Spleen (tissue), 11 donors: ENCODE measurements around the gene SCUBE1. TPM values are rescaled to one million over a fixed set of nuclear protein-coding genes. Genes with fewer than 3 reads are reported as not detected.

Experiments
- DNase-seq: peaks from one replicate; pipeline ENCODE4 v3.0.0-alpha.2; 2020
- H3K27ac ChIP-seq, 8 donors: fragments of 200-600 bp; sonication (generic) in 7 of 8; 1 replicate in 4 of 8; 2 replicates in 4 of 8; pipeline versions ENCODE4 v1.5.0 to v1.8.0; 2016 to 2021; ENCODE audit warnings: inconsistent platforms in 4 of 8, mild to moderate bottlenecking in 4 of 8, moderate library complexity in 1 of 8
- H3K27me3 ChIP-seq, 7 donors: fragments of 200-600 bp; sonication (generic) in 6 of 7; replicated peaks in 1 of 7; 1 replicate in 4 of 7; 2 replicates in 3 of 7; pipeline versions ENCODE4 v1.5.0 to v1.8.0; 2016 to 2021; ENCODE audit warnings: inconsistent platforms in 3 of 7, mild to moderate bottlenecking in 1 of 7
- H3K36me3 ChIP-seq, 6 donors: fragments of 200-600 bp; sonication (generic) in 5 of 6; 1 replicate in 4 of 6; 2 replicates in 2 of 6; pipeline versions ENCODE4 v1.5.0 to v1.8.0; 2016 to 2021; ENCODE audit warnings: inconsistent platforms in 2 of 6
- H3K4me1 ChIP-seq, 6 donors: fragments of 200-600 bp; sonication (generic) in 5 of 6; 1 replicate in 3 of 6; 2 replicates in 3 of 6; pipeline versions ENCODE4 v1.5.0 to v1.8.0; 2016 to 2021; ENCODE audit warnings: inconsistent platforms in 3 of 6
- H3K4me3 ChIP-seq, 8 donors: fragments of 200-600 bp; sonication (generic) in 7 of 8; 1 replicate in 4 of 8; 2 replicates in 4 of 8; pipeline versions ENCODE4 v1.5.0 to v1.8.0; 2016 to 2021; ENCODE audit warnings: inconsistent platforms in 4 of 8, mild to moderate bottlenecking in 4 of 8, moderate library complexity in 2 of 8
- H3K9me3 ChIP-seq, 8 donors: fragments of 200-600 bp; sonication (generic) in 7 of 8; 1 replicate in 4 of 8; 2 replicates in 4 of 8; pipeline versions ENCODE4 v1.5.0 to v1.8.0; 2016 to 2021; ENCODE audit warnings: inconsistent platforms in 4 of 8
- POLR2A ChIP-seq, 3 donors: fragments of 450-650 bp; IDR thresholded peaks; one replicate each; pipeline ENCODE4 v1.5.1; 2017; ENCODE audit warnings: antibody characterized with exemption in 3 of 3, mild to moderate bottlenecking in 1 of 3
- POLR2AphosphoS5 ChIP-seq, 3 donors: sonication (generic); formaldehyde crosslinking; IDR thresholded peaks; one replicate each; pipeline ENCODE4 v1.5.1; 2017; ENCODE audit warnings: antibody characterized with exemption in 3 of 3
- whole genome bisulfite sequencing, 5 donors: extraction: QIAGEN DNeasy Blood & Tissue Kit in 3 of 5; methylation state at CpG; one replicate each; pipeline versions ENCODE4 v1.1.5 to v1.1.7; 2013 to 2018; 5-methylcytosine and 5-hydroxymethylcytosine counted together
- intact Hi-C: fragments of 100-400 bp; cut with DNase I; formaldehyde crosslinking; loops from one replicate; pipeline ENCODE4 v1.15.0; 2023; ENCODE audit warnings: low total_unique reads
- polyA plus RNA-seq, 3 donors: library from polyadenylated mRNA; stranded (reverse); fragments of 200-250 nt; gene quantifications; one replicate each; pipeline ENCODE4 v1.2.1, GENCODE V29; 2013
- total RNA-seq, 7 donors: library from RNA; depleted of rRNA in 3 of 7; stranded (reverse); fragments of >200 nt in 3 of 7; fragmentation: NEBNext Ultra II Directional in 4 of 7; extraction: Animal tissue kit (Norgen Biotek cat#: 25700) in 4 of 7; gene quantifications; one replicate each; pipeline versions ENCODE4 v1.1.0 to v1.2.1, GENCODE V29; 2016 to 2021
- TF ChIP-seq, protein P1 (sequence below), 11 experiments: fragments of 200-600 bp in 7 of 11; fragments of 450-650 bp in 4 of 11; sonication (generic) in 4 of 11; IDR thresholded peaks in 8 of 11; conservative IDR thresholded peaks in 3 of 11; 1 replicate in 7 of 11; 2 replicates in 4 of 11; pipeline versions ENCODE4 v1.4.0 to v1.8.0; 2016 to 2021; ENCODE audit warnings: antibody characterized with exemption in 11 of 11, inconsistent platforms in 4 of 11, mild to moderate bottlenecking in 1 of 11
- donor health status: healthy with polysubstance abuse.
- donor health status: DM: no; HTN: no; CAD: no; lungs with moderate emphysema.
- donor health status: DM: no; HTN: no; CAD: no.
- donor health status: Bipolar disorder and iron deficiency.
- donor health status: healthy.
- donor health status: DM: no; HTN: no; CAD: no.
- donor health status: DM: yes; HTN: yes; CAD: no.

Gene SCUBE1
- total and polyA plus RNA-seq, 10 donors, result 0.46 to 43.5 (median 15.9) TPM

DNA sequence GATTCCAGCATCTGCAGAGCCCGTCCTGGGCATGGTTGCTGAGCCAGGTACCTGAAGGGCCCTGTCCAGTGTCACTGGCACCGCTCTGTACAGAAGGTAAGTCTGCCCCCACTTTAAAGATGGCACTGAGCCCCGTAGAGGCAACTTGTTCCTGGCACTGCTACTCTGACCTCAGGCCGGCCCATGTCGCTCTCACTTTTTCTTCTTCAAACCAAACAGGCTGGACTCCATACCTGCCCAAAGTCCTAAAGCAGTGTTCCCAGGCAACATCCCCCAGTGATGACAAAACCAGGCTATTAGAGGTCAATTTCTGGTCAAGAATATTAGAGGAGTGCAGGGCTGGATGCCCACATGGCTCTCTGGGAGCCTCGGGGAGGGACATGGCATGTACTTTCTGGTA, 109.6 kb downstream of the SCUBE1 start:
- H3K27ac ChIP-seq, result no peak overlapping the region
- no peak for DNase-seq
- H3K4me3 ChIP-seq, result no peak overlapping the region
- intact Hi-C loops, result loop anchor here (5.0 kb wide), 1 partner anchor 114 kb away; no protein-coding TSS in a partner anchor
- H3K4me1 ChIP-seq, result peaks cover 4 to 58% (median 29%) of the 10 kb centered on the region in 6 donors
- peaks cover 0 to 16% (median 0%) of the 10 kb centered on the region in 7 donors for H3K27me3 ChIP-seq
- WGBS, 5 donors, result 73 to 88% (median 86%) methylated on average over 1 to 6 of the region's 6 CpGs
- no peak for TF ChIP-seq POLR2A (IDR thresholded peaks at IDR 0.05)
- TF ChIP-seq POLR2AphosphoS5 (IDR thresholded peaks at IDR 0.05), result no peak
- TF ChIP-seq, protein P1, sequence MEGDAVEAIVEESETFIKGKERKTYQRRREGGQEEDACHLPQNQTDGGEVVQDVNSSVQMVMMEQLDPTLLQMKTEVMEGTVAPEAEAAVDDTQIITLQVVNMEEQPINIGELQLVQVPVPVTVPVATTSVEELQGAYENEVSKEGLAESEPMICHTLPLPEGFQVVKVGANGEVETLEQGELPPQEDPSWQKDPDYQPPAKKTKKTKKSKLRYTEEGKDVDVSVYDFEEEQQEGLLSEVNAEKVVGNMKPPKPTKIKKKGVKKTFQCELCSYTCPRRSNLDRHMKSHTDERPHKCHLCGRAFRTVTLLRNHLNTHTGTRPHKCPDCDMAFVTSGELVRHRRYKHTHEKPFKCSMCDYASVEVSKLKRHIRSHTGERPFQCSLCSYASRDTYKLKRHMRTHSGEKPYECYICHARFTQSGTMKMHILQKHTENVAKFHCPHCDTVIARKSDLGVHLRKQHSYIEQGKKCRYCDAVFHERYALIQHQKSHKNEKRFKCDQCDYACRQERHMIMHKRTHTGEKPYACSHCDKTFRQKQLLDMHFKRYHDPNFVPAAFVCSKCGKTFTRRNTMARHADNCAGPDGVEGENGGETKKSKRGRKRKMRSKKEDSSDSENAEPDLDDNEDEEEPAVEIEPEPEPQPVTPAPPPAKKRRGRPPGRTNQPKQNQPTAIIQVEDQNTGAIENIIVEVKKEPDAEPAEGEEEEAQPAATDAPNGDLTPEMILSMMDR (IDR thresholded peaks at IDR 0.05 in 8 of 11, conservative IDR thresholded peaks at IDR 0.05 in 3 of 11), result no peak
- no peaks in the 10 kb centered on the region for H3K36me3 ChIP-seq
- H3K9me3 ChIP-seq, result no peaks in the 10 kb centered on the region

DNA sequence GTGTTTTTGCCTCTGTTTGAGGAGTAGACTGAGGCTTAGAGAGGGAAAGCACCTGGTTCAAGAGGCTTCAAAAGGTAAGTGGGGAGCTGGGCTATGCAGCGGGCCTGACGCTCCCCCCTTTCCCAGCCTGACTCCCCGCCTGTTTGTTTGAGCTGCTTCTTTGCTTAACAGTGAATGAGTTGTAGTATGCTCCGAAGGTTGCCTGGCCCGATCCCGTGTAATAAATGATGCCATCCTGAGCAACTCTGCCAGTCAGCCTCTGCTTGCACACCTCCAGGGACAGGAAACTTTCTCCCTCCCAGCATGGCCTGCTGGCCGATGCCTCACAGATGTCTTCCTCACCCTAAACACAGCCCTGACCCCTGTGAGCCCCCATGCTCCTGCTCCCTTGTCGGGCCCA, 110.7 kb downstream of the SCUBE1 start:
- Histone ChIP-seq H3K9me3 (no peaks in the 10 kb centered on the region), H3K36me3 (no peaks in the 10 kb centered on the region), H3K4me1 (peaks cover 4 to 48% (median 27%) of the 10 kb centered on the region in 6 donors), H3K4me3 (no peak overlapping the region), H3K27ac (peak overlapping the region in 4 of 8 donors; percentile 12 to 59 (median 50)), H3K27me3 (peaks cover 0 to 16% (median 0%) of the 10 kb centered on the region in 7 donors)
- WGBS, 5 donors, result 72 to 90% (median 77%) methylated on average over 8 of the region's 8 CpGs
- TF ChIP-seq POLR2AphosphoS5 (IDR thresholded peaks at IDR 0.05), result no peak
- TF ChIP-seq, protein P1 (IDR thresholded peaks at IDR 0.05 in 8 of 11, conservative IDR thresholded peaks at IDR 0.05 in 3 of 11), result no peak
- TF ChIP-seq POLR2A (IDR thresholded peaks at IDR 0.05), result no peak
- intact Hi-C loops, result loop anchor here (5.0 kb wide), 1 partner anchor 115 kb away; no protein-coding TSS in a partner anchor
- no peak for DNase-seq

DNA sequence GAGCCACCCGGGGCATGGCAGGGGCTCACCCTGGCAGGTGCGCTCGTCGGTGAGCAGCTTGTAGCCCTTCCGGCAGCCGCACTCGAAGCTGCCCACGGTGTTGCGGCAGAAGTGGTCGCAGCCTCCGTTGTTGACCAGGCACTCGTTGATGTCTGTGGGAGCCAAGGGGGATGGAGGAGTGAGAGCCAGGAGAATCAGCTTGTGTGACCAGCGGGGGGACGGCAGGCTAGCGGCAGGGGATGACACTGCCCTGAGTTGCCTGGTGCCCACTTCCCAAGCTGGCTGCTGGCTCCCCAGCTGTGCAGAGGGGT, 111.5 kb downstream of the SCUBE1 start:
- peaks cover 4 to 41% (median 21%) of the 10 kb centered on the region in 6 donors for H3K4me1 ChIP-seq
- no peak overlapping the region for H3K4me3 ChIP-seq
- TF ChIP-seq POLR2A (IDR thresholded peaks at IDR 0.05) (no peak), POLR2AphosphoS5 (IDR thresholded peaks at IDR 0.05) (no peak)
- TF ChIP-seq, protein P1 (IDR thresholded peaks at IDR 0.05 in 8 of 11, conservative IDR thresholded peaks at IDR 0.05 in 3 of 11), result no peak
- no peaks in the 10 kb centered on the region for H3K36me3 ChIP-seq
- H3K27me3 ChIP-seq, result peaks cover 0 to 16% (median 0%) of the 10 kb centered on the region in 7 donors
- 61 to 82% (median 74%) methylated on average over 9 to 15 of the region's 15 CpGs for WGBS, 5 donors
- intact Hi-C loops, result loop anchor here (2.0 to 5.0 kb wide), 2 partner anchors 116 to 153 kb away; no protein-coding TSS in a partner anchor
- no peaks in the 10 kb centered on the region for H3K9me3 ChIP-seq
- H3K27ac ChIP-seq, result peak overlapping the region in 4 of 8 donors; percentile 12 to 59 (median 50)
- DNase-seq, result no peak

DNA sequence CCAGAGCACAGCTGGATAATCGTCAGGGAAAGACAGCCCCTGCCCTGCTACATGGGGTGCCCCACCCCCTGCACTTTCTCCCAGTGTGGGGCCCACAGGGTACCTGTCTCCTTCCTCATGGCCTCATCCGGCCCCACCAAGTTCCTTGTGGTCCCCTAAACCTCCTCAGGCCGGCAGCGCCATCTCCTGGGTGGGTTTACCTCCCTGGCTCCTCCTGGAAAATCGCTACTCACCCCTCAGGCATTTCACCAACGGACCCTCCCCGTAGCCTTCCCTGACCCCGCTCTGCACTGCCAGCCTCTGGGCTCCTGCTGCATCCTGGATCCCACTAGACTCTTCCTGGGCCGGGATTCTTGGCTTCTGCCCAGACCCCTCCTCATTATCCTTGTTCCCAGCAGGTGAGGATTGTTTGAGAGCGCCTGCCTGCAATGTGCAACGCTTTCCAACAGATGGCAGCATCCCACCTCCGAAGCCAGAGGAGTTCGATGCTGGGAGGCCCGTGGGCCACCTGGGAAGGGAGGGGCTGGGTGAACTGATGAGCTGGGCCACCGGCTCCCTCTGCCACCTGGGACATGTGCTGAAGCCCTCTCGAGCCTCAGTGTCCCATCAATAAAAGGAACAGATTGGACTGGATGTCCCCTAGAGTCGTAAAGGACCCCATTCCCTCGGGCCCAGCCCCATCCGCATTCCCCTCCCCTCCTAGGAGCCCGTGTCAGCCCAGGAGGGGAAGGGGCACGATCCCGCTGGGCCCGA, 112.0 kb downstream of the SCUBE1 start:
- Histone ChIP-seq H3K27me3 (peaks cover 0 to 16% (median 0%) of the 10 kb centered on the region in 7 donors), H3K9me3 (no peaks in the 10 kb centered on the region), H3K4me3 (no peak overlapping the region), H3K36me3 (no peaks in the 10 kb centered on the region), H3K27ac (peak overlapping the region in 4 of 8 donors; percentile 12 to 59 (median 50)), H3K4me1 (peaks cover 2 to 35% (median 17%) of the 10 kb centered on the region in 6 donors)
- 15 to 22% (median 18%) methylated on average over 20 to 23 of the region's 23 CpGs for WGBS, 5 donors
- peak; percentile 86 for DNase-seq
- intact Hi-C loops, result loop anchor here (2.0 to 5.0 kb wide), 2 partner anchors 116 to 154 kb away; no protein-coding TSS in a partner anchor
- TF ChIP-seq POLR2A (IDR thresholded peaks at IDR 0.05), result no peak
- TF ChIP-seq, protein P1 (IDR thresholded peaks at IDR 0.05 in 8 of 11, conservative IDR thresholded peaks at IDR 0.05 in 3 of 11), result peak; percentile 73 to 94 (median 88)
- peak in 1 of 3 donors; percentile 14 for TF ChIP-seq POLR2AphosphoS5 (IDR thresholded peaks at IDR 0.05)
